GM12874 (cell line): Measurements from ENCODE around the gene IFIT1.

Experiments used
- CTCF ChIP-seq: IDR thresholded peaks from 2 replicates; pipeline ENCODE4 v1.5.1; 2011; ENCODE audit warnings: low read depth, mild to moderate bottlenecking, control low read depth, low read length, moderate library complexity; ENCODE audit not compliant: insufficient read depth

IFIT1 gene

GRCh38 chr10:89414146-89414878 is 21.9 kb downstream of the IFIT1 start, which contains the start of gene IFIT5:
TSS of gene IFIT5 (plus strand) at chr10:89414568. CDS start at chr10:89414799, 231 bp downstream.
- no peak for TF ChIP-seq CTCF

- TF ChIP-seq CTCF: no peak
Measured at GRCh38 chr10:89414879-89415821, 22.7 kb downstream of the IFIT1 start.

GRCh38 chr10:89416465-89416864 is 24.0 kb downstream of the IFIT1 start:
- no peak for TF ChIP-seq CTCF

- TF ChIP-seq CTCF: peak; percentile 44; the same call in 1 of the 2 replicates
Measured at GRCh38 chr10:89419548-89419947, 27.1 kb downstream of the IFIT1 start.

- TF ChIP-seq CTCF: no peak
Measured at GRCh38 chr10:89421018-89421476, 28.6 kb downstream of the IFIT1 start.

- TF ChIP-seq CTCF: no peak
Measured at GRCh38 chr10:89425000-89425399, 32.6 kb downstream of the IFIT1 start.

GRCh38 chr10:89426230-89426868 is 33.9 kb downstream of the IFIT1 start:
- peak; percentile 67 for TF ChIP-seq CTCF
